ENCODE measurements around the gene SCRG1. TPM values are rescaled to one million over a fixed set of nuclear protein-coding genes. Genes with fewer than 3 reads are reported as not detected.

Gene SCRG1
- total RNA-seq, 2 donors from 2014 or later: not detected

GRCh38 chr4:173367946-173368345, 31.0 kb downstream of the SCRG1 start:
- no peak for ATAC-seq (replicated peaks in 1 of 2)
- Mint-ChIP-seq H3K9me3 (no peaks in the 10 kb centered on the region), H3K27me3 (ENCODE audit: low read depth) (no peaks in the 10 kb centered on the region), H3K4me1 (ENCODE audit: low read depth) (peaks cover 29% of the 10 kb centered on the region), H3K36me3 (ENCODE audit: insufficient read depth in 2 of 2) (peaks cover 2 to 5% of the 10 kb centered on the region in 2 donors), H3K4me3 (peak overlapping the region; percentile 70 to 83), H3K27ac (peak overlapping the region; percentile 1)
- no peak for DNase-seq

GRCh38 chr4:173367285-173367684, 31.6 kb downstream of the SCRG1 start:
- Mint-ChIP-seq H3K4me3 (peak overlapping the region; percentile 70 to 87), H3K36me3 (ENCODE audit: insufficient read depth in 2 of 2) (peaks cover 2 to 5% of the 10 kb centered on the region in 2 donors), H3K27ac (peak overlapping the region; percentile 81), H3K27me3 (ENCODE audit: low read depth) (no peaks in the 10 kb centered on the region), H3K4me1 (ENCODE audit: low read depth) (peaks cover 23% of the 10 kb centered on the region), H3K9me3 (no peaks in the 10 kb centered on the region)
- DNase-seq: no peak
- no peak for ATAC-seq (replicated peaks in 1 of 2)

- Mint-ChIP-seq H3K27ac (no peak overlapping the region), H3K36me3 (ENCODE audit: insufficient read depth in 2 of 2) (no peaks in the 10 kb centered on the region), H3K4me3 (peak overlapping the region in 1 of 2 donors; percentile 34), H3K4me1 (ENCODE audit: low read depth) (peaks cover 23% of the 10 kb centered on the region), H3K27me3 (ENCODE audit: low read depth) (no peaks in the 10 kb centered on the region), H3K9me3 (no peaks in the 10 kb centered on the region)
- DNase-seq (no peak), ATAC-seq (replicated peaks in 1 of 2) (no peak)
Observed at GRCh38 chr4:173365359-173365996, 33.4 kb downstream of the SCRG1 start.

- H3K9me3 Mint-ChIP-seq: no peaks in the 10 kb centered on the region
- no peak overlapping the region for H3K27ac Mint-ChIP-seq
- H3K4me3 Mint-ChIP-seq: no peak overlapping the region
Observed at GRCh38 chr4:173362666-173363065, 36.2 kb downstream of the SCRG1 start.

GRCh38 chr4:173360587-173361221, 38.2 kb downstream of the SCRG1 start:
- Mint-ChIP-seq H3K27ac (no peak overlapping the region), H3K4me3 (no peak overlapping the region), H3K36me3 (ENCODE audit: insufficient read depth in 2 of 2) (peaks cover 0 to 2% of the 10 kb centered on the region in 2 donors), H3K9me3 (no peaks in the 10 kb centered on the region), H3K27me3 (ENCODE audit: low read depth) (no peaks in the 10 kb centered on the region), H3K4me1 (ENCODE audit: low read depth) (no peaks in the 10 kb centered on the region)
- ATAC-seq (replicated peaks in 1 of 2): no peak
- no peak for DNase-seq

More at GRCh38 chr4:173362666-173363065, 36.2 kb downstream of the SCRG1 start:
- DNase-seq (no peak), ATAC-seq (replicated peaks in 1 of 2) (no peak)
- Mint-ChIP-seq H3K4me1 (ENCODE audit: low read depth) (peaks cover 9% of the 10 kb centered on the region), H3K27me3 (ENCODE audit: low read depth) (no peaks in the 10 kb centered on the region), H3K36me3 (ENCODE audit: insufficient read depth in 2 of 2) (peaks cover 0 to 2% of the 10 kb centered on the region in 2 donors)

- Mint-ChIP-seq H3K4me3 (no peak overlapping the region), H3K36me3 (ENCODE audit: insufficient read depth in 2 of 2) (peaks cover 0 to 2% of the 10 kb centered on the region in 2 donors), H3K27ac (no peak overlapping the region), H3K27me3 (ENCODE audit: low read depth) (no peaks in the 10 kb centered on the region), H3K4me1 (ENCODE audit: low read depth) (no peaks in the 10 kb centered on the region), H3K9me3 (no peaks in the 10 kb centered on the region)
- DNase-seq (no peak), ATAC-seq (replicated peaks in 1 of 2) (no peak)
Observed at GRCh38 chr4:173357939-173358338, 41.0 kb downstream of the SCRG1 start.

- ATAC-seq (replicated peaks in 1 of 2) (no peak), DNase-seq (no peak)
- H3K9me3 Mint-ChIP-seq: no peaks in the 10 kb centered on the region
- no peaks in the 10 kb centered on the region for H3K4me1 Mint-ChIP-seq (ENCODE audit: low read depth)
- no peaks in the 10 kb centered on the region for H3K27me3 Mint-ChIP-seq (ENCODE audit: low read depth)
- H3K27ac Mint-ChIP-seq: no peak overlapping the region
- H3K4me3 Mint-ChIP-seq: no peak overlapping the region
- H3K36me3 Mint-ChIP-seq (ENCODE audit: insufficient read depth in 2 of 2): no peaks in the 10 kb centered on the region
Observed at GRCh38 chr4:173347467-173347866, 51.4 kb downstream of the SCRG1 start.

- H3K27ac Mint-ChIP-seq: no peak overlapping the region
- H3K4me1 Mint-ChIP-seq (ENCODE audit: low read depth): no peaks in the 10 kb centered on the region
- H3K4me3 Mint-ChIP-seq: no peak overlapping the region
- DNase-seq (no peak), ATAC-seq (replicated peaks in 1 of 2) (no peak)
- peaks cover 6% of the 10 kb centered on the region for H3K27me3 Mint-ChIP-seq (ENCODE audit: low read depth)
- H3K9me3 Mint-ChIP-seq: no peaks in the 10 kb centered on the region
- no peaks in the 10 kb centered on the region for H3K36me3 Mint-ChIP-seq (ENCODE audit: insufficient read depth in 2 of 2)
Observed at GRCh38 chr4:173346074-173346473, 52.8 kb downstream of the SCRG1 start.

GRCh38 chr4:173345648-173346047, 53.3 kb downstream of the SCRG1 start:
- peaks cover 10% of the 10 kb centered on the region for H3K27me3 Mint-ChIP-seq (ENCODE audit: low read depth)
- no peaks in the 10 kb centered on the region for H3K4me1 Mint-ChIP-seq (ENCODE audit: low read depth)
- no peak for DNase-seq

GRCh38 chr4:173343832-173344397, 55.0 kb downstream of the SCRG1 start:
- no peaks in the 10 kb centered on the region for H3K9me3 Mint-ChIP-seq

More at GRCh38 chr4:173345648-173346047, 53.3 kb downstream of the SCRG1 start:
- Mint-ChIP-seq H3K4me3 (no peak overlapping the region), H3K36me3 (ENCODE audit: insufficient read depth in 2 of 2) (no peaks in the 10 kb centered on the region), H3K9me3 (no peaks in the 10 kb centered on the region), H3K27ac (no peak overlapping the region)
- ATAC-seq (replicated peaks in 1 of 2): no peak

GRCh38 chr4:173337463-173337862, 61.5 kb downstream of the SCRG1 start:
- Mint-ChIP-seq H3K27ac (no peak overlapping the region), H3K27me3 (ENCODE audit: low read depth) (peaks cover 24% of the 10 kb centered on the region), H3K4me3 (no peak overlapping the region), H3K36me3 (ENCODE audit: insufficient read depth in 2 of 2) (peaks cover 15 to 18% of the 10 kb centered on the region in 2 donors), H3K4me1 (ENCODE audit: low read depth) (peaks cover 7% of the 10 kb centered on the region), H3K9me3 (no peaks in the 10 kb centered on the region)
- ATAC-seq (replicated peaks in 1 of 2): no peak
- DNase-seq: no peak

More at GRCh38 chr4:173343832-173344397, 55.0 kb downstream of the SCRG1 start:
- no peak overlapping the region for H3K27ac Mint-ChIP-seq
- DNase-seq (no peak), ATAC-seq (replicated peaks in 1 of 2) (no peak)
- H3K27me3 Mint-ChIP-seq (ENCODE audit: low read depth): peaks cover 17% of the 10 kb centered on the region
- no peak overlapping the region for H3K4me3 Mint-ChIP-seq
- no peaks in the 10 kb centered on the region for H3K4me1 Mint-ChIP-seq (ENCODE audit: low read depth)
- no peaks in the 10 kb centered on the region for H3K36me3 Mint-ChIP-seq (ENCODE audit: insufficient read depth in 2 of 2)

- peak overlapping the region; percentile 94 for H3K27ac Mint-ChIP-seq
- peak; percentile 49 to 59 for DNase-seq
- H3K4me3 Mint-ChIP-seq: peak overlapping the region; percentile 94 to 99
- no peaks in the 10 kb centered on the region for H3K9me3 Mint-ChIP-seq
- peaks cover 23 to 26% of the 10 kb centered on the region in 2 donors for H3K36me3 Mint-ChIP-seq (ENCODE audit: insufficient read depth in 2 of 2)
- peak; percentile 27 to 43 for ATAC-seq (replicated peaks in 1 of 2)
- H3K4me1 Mint-ChIP-seq (ENCODE audit: low read depth): peaks cover 13% of the 10 kb centered on the region
- peaks cover 9% of the 10 kb centered on the region for H3K27me3 Mint-ChIP-seq (ENCODE audit: low read depth)
Observed at GRCh38 chr4:173334891-173335752, 63.8 kb downstream of the SCRG1 start.

All from activated T-cell treated with anti-CD3 and anti-CD28 coated beads, Interleukin-2, amount 50 U/mL, for 72 hours (primary cell).